GM12801 (cell line): ENCODE data around the gene CDH2.

ENCODE experiments used
- CTCF ChIP-seq: IDR thresholded peaks from one replicate; pipeline ENCODE4 v1.5.1; 2011; ENCODE audit warnings: control low read depth; ENCODE audit not compliant: insufficient read length; ENCODE audit errors: extremely low read depth

The CDH2 gene

GRCh38 chr18:28007841-28008240 lies 169.1 kb downstream of the CDH2 start:
- no peak for TF ChIP-seq CTCF

DNA sequence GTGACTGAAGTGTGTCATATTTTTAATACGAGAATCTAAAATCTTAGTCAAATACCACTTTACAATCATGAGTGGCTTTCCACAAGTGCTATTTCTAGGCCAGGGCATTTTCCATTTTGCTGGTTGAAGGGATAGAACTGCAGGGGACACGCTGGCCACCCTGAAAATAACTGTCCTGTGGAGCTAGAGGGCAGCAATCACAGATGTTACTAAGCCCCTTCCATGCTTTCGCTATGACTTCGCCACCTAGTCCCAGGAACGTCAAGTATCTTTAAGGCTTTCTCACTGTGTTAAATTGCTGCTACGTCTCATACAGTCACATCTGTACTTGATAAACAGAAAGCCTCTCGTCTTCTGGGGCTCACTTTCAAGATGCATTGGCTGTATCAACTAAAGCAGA lies 171.8 kb downstream of the CDH2 start:
- TF ChIP-seq CTCF: no peak

DNA sequence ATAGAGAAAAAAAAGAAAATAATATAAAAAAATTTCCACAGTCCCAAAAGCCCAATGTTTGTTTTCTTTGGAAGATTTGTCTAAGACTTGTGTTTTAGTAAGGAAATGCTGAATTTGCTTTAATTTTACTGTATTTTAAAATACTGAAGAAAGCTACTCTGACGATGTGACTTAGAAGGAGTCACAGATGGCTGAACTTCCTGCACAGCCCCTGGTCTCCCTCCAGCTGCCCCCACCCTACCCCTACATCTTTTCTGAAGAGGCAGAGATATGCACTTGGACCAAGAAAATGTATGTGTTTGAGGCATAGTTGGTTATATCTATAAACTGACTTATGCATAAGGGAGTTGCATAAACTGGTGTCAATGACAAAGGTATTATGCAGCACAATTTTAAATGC lies 172.3 kb downstream of the CDH2 start:
- no peak for TF ChIP-seq CTCF

GRCh38 chr18:28003451-28003850 lies 173.5 kb downstream of the CDH2 start:
- no peak for TF ChIP-seq CTCF

DNA sequence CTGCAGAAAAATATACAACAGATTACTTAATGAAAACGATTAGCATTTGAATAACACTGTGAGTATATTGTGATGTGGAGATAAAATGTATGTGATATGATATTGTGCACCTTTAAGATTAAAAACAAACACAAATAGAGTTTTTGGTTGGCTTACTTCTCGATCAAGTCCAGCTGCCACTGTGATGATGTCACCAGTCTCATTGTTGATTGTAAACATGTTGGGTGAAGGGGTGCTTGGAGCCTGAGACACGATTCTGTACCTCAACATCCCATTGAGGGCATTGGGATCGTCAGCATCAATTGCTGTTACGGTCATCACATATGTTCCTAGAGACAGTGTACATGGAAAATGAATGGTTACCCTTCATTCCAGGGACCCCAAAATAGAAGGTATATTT lies 174.1 kb downstream of the CDH2 start:
- TF ChIP-seq CTCF: no peak

DNA sequence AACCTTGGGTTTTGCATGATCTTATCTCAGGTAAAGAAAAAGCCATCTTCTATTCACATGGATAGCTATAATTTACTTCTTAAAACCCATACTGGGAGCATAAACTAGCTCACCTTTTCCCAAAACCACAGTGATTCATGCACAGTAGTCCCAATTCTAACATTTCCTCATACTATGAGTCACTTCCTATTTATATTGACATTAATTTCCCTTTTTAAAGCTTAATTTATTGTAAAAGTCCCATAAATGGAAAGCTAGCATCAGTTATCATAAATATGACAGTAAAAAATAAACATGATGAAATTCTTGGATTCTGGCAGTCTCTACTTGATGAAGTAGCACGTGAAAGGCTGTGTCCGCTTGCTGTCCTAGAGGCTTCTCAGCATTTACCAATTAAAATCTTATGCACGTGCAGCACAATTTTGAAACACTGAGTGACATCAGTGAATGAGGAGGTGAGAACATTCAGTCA lies 180.1 kb downstream of the CDH2 start:
- TF ChIP-seq CTCF: no peak

DNA sequence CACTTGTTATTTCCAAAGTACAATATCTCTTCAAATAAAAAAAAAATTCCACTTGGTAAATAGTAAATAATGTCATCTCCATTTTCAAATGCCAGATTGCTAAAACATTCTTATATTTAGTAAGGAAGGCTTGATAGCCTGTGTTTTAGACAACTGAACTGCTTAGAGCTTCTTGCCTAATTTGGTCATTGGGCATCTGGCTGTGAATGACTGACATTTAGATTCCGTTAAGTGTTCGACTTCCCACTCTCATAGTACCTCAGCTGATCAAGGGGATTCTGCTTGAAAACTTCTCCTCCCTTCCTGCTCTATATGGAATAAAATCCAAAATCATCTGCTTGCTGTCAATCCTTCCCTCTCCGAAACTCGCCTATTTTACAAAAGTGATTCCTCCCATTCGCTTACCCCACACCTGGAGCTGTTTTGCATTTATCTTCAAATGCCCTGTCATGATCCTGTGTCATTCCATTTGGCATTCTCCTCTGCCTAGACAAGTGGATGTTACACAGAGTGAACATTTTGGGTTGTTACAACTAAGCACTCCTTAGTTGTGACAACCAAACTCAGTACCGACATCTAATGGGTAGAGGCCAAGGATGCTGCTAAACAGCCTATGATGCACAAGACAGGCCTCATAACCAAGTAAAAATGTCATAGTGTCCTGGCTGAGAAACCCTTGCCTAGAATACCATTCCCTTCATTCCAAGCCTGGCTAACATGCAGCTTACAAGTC lies 181.0 kb downstream of the CDH2 start:
- TF ChIP-seq CTCF: no peak
